GM21786 (cell line): ENCODE results near the gene ZNF132.
A peak's percentile ranks its signal among the peaks of the same experiment; 100 is the strongest.
"Not testable (repeated sequence)": the region's sequence is repeated elsewhere in the genome, so short reads cannot be mapped to it uniquely, and the experiment has no call there.

Source experiments
- ATAC-seq: cut with Tn5 transposase; IDR thresholded peaks from one replicate; pipeline ENCODE4 v1.9.1; 2021; ENCODE audit not compliant: unreplicated experiment

Gene ZNF132

GRCh38 chr19:58468216-58468839 lies 28.4 kb upstream of the ZNF132 start:
- no peak for ATAC-seq

- peak; percentile 97 for ATAC-seq
Observed at GRCh38 chr19:58466760-58467589, 27.0 kb upstream of the ZNF132 start, which contains the start of gene ZNF324. Gene ZNF324 (plus strand): TSS chr19:58467080. CDS start chr19:58469186, 2,106 bp downstream.

- peak; percentile 13 for ATAC-seq
Observed at GRCh38 chr19:58466089-58466759, 26.3 kb upstream of the ZNF132 start.

- no peak for ATAC-seq
Observed at GRCh38 chr19:58460039-58460438, 20.1 kb upstream of the ZNF132 start.

GRCh38 chr19:58456111-58456510 lies 16.2 kb upstream of the ZNF132 start:
- no peak for ATAC-seq

- no peak for ATAC-seq
Observed at GRCh38 chr19:58455306-58455705, 15.4 kb upstream of the ZNF132 start.

- ATAC-seq: no peak
Observed at GRCh38 chr19:58453743-58454142, 13.8 kb upstream of the ZNF132 start.

- ATAC-seq: peak; percentile 95
Observed at GRCh38 chr19:58451358-58452101, 11.6 kb upstream of the ZNF132 start, which contains the start of gene ZNF324B. Gene ZNF324B (plus strand): TSS chr19:58451622. CDS start chr19:58453702, 2,080 bp downstream.

GRCh38 chr19:58450856-58451357 lies 11.0 kb upstream of the ZNF132 start:
- no peak for ATAC-seq

- ATAC-seq: not testable (repeated sequence)
Observed at GRCh38 chr19:58449980-58450379, 10.0 kb upstream of the ZNF132 start.

GRCh38 chr19:58448860-58449259 lies 8.9 kb upstream of the ZNF132 start:
- not testable (repeated sequence) for ATAC-seq

- not testable (repeated sequence) for ATAC-seq
Observed at GRCh38 chr19:58442986-58443385, 3.0 kb upstream of the ZNF132 start.

GRCh38 chr19:58440556-58440955 lies 603 bp upstream of the ZNF132 start:
- ATAC-seq: no peak

- no peak for ATAC-seq
Observed at GRCh38 chr19:58434217-58434616, 5.7 kb downstream of the ZNF132 start.

GRCh38 chr19:58429745-58430144 lies 10.2 kb downstream of the ZNF132 start:
- ATAC-seq: no peak

GRCh38 chr19:58428617-58429016 lies 11.3 kb downstream of the ZNF132 start:
- ATAC-seq: no peak

GRCh38 chr19:58417071-58417470 lies 22.9 kb downstream of the ZNF132 start:
- ATAC-seq: no peak

- no peak for ATAC-seq
Observed at GRCh38 chr19:58416604-58417003, 23.3 kb downstream of the ZNF132 start.

- ATAC-seq: no peak
Observed at GRCh38 chr19:58409010-58409790, 30.8 kb downstream of the ZNF132 start.
